Panc1 (cell line): ENCODE results near the gene RPL5. TPM values are rescaled to one million over a fixed set of nuclear protein-coding genes. Genes with fewer than 3 reads are reported as not detected.

Experiments
- ATAC-seq: fragments of 200-7000 bp; cut with Tn5 transposase; 2 replicates; pipeline ENCODE4 v1.9.1; 2020; ENCODE audit warnings: mild to moderate bottlenecking, moderate library complexity
- BruUV-seq: library from RNA; stranded (reverse); fragments of 400-500 nt; replicated peaks from 2 replicates; lab custom pipeline; 2021; lab: Mats Ljungman, UMichigan
- CTCF ChIA-PET: fragments of 300-600 bp; sonication (Branson Sonifier 250); formaldehyde crosslinking; loops from one replicate; lab custom pipeline; 2022; ENCODE audit warnings: antibody characterized with exemption; lab: Charles Lee
- POLR2A ChIA-PET: fragments of 300-600 bp; sonication (Branson Sonifier 250); formaldehyde crosslinking; loops from one replicate; lab custom pipeline; 2022; ENCODE audit warnings: antibody characterized with exemption; lab: Charles Lee
- DNase-seq: peaks from one replicate; pipeline ENCODE4 v3.0.0-alpha.2; 2010; ENCODE audit warnings: low read depth, low spot score
- H3K27ac ChIP-seq: 2 replicates; pipeline ENCODE4 v1.5.1; 2011; ENCODE audit warnings: mild to moderate bottlenecking, low read length, inconsistent platforms
- H3K27me3 ChIP-seq: fragments of 200-500 bp; sonication (Bioruptor generic); 2 replicates; pipeline ENCODE4 v1.6.0; 2014; ENCODE audit warnings: low read length, inconsistent platforms; ENCODE audit not compliant: control insufficient read depth, insufficient read depth
- H3K36me3 ChIP-seq: fragments of 200-500 bp; sonication (Bioruptor generic); 2 replicates; pipeline ENCODE4 v1.5.1; 2014; ENCODE audit warnings: inconsistent platforms, mild to moderate bottlenecking, low read length, moderate library complexity; ENCODE audit not compliant: control insufficient read depth, insufficient read depth
- H3K4me1 ChIP-seq: 2 replicates; pipeline ENCODE4 v1.5.1; 2011; ENCODE audit warnings: inconsistent platforms, mild to moderate bottlenecking, low read length, moderate library complexity; ENCODE audit not compliant: control insufficient read depth, insufficient read depth
- H3K4me3 ChIP-seq, 2 experiments: 2 replicates each; pipeline ENCODE4 v1.5.1; 2011 to 2012; ENCODE audit warnings: low read depth in 2 of 2, low read length in 2 of 2, mild to moderate bottlenecking in 2 of 2, inconsistent platforms in 1 of 2, moderate library complexity in 1 of 2
- H3K9me3 ChIP-seq: fragments of 200-500 bp; sonication (Bioruptor generic); 2 replicates; pipeline ENCODE4 v1.5.1; 2014; ENCODE audit warnings: low read depth, mild to moderate bottlenecking, inconsistent platforms, low read length, moderate library complexity; ENCODE audit not compliant: control insufficient read depth, insufficient read depth
- CTCF ChIP-seq: fragments of 450-650 bp; IDR thresholded peaks from 2 replicates; pipeline ENCODE4 v1.5.1; 2017; ENCODE audit warnings: mild to moderate bottlenecking
- POLR2AphosphoS5 ChIP-seq: IDR thresholded peaks from 2 replicates; pipeline ENCODE4 v1.6.1; 2012; ENCODE audit warnings: mild to moderate bottlenecking, low read depth, low read length, moderate library complexity
- REST ChIP-seq, 2 experiments: IDR thresholded peaks; 2 replicates each; pipeline ENCODE4 v1.6.1; 2011 to 2012; ENCODE audit warnings: low read depth in 2 of 2, control low read depth in 1 of 2, low read length in 1 of 2, mild to moderate bottlenecking in 1 of 2, moderate library complexity in 1 of 2; ENCODE audit not compliant: insufficient read depth in 1 of 2
- SIN3A ChIP-seq: IDR thresholded peaks from 2 replicates; pipeline ENCODE4 v1.6.1; 2012; ENCODE audit warnings: low read depth, mild to moderate bottlenecking, low read length, moderate library complexity, borderline replicate concordance; ENCODE audit not compliant: insufficient read depth
- TCF7L2 ChIP-seq: IDR thresholded peaks from 2 replicates; pipeline ENCODE4 v1.6.1; 2011; ENCODE audit warnings: mild to moderate bottlenecking, low read depth, low read length, inconsistent platforms
- in situ Hi-C: cut with HindIII; loops from 2 replicates; pipeline ENCODE4 v1.10.0; 2016; ENCODE audit warnings: low sequenced_read_pairs, low pct_unique_long_range_greater_than_20kb
- intact Hi-C: fragments of 100-400 bp; cut with micrococcal nuclease; formaldehyde crosslinking; loops from one replicate; pipeline ENCODE4 v1.10.0; 2022; ENCODE audit not compliant: unreplicated experiment
- total RNA-seq: library from RNA; stranded (reverse); gene quantifications from one replicate; pipeline ENCODE4 v1.2.1, GENCODE V29; 2021; ENCODE audit not compliant: unreplicated experiment

RPL5 gene
- total RNA-seq, 1 experiment from 2014 or later, result 446 TPM

- no TSS peak for BruUV-seq
- in situ Hi-C loops, result no loop called here
- ChIA-PET CTCF (no interaction called here), POLR2A (no interaction called here)
- no peak overlapping the region for H3K27ac ChIP-seq
- no peak for DNase-seq
- H3K4me3 ChIP-seq, result no peak overlapping the region
- no peak for ATAC-seq
- H3K27me3 ChIP-seq, result no peaks in the 10 kb centered on the region
- TF ChIP-seq TCF7L2 (no peak), CTCF (no peak)
- H3K9me3 ChIP-seq, result no peaks in the 10 kb centered on the region
- peaks cover 3% of the 10 kb centered on the region; the same call in 1 of the 2 replicates for H3K4me1 ChIP-seq
- intact Hi-C loops, result no loop called here
- H3K36me3 ChIP-seq, result no peaks in the 10 kb centered on the region
These were observed 23.4 kb downstream of the RPL5 start for GRCh38 chr1:92855236-92855635.

GRCh38 chr1:92857817-92858216 lies 26.0 kb downstream of the RPL5 start:
- H3K27me3 ChIP-seq, result no peaks in the 10 kb centered on the region
- in situ Hi-C loops, result no loop called here
- no peak for DNase-seq
- no peaks in the 10 kb centered on the region for H3K36me3 ChIP-seq
- CTCF ChIA-PET, result no interaction called here
- ATAC-seq, result no peak
- no peak overlapping the region for H3K27ac ChIP-seq
- POLR2A ChIA-PET, result no interaction called here
- H3K9me3 ChIP-seq, result no peaks in the 10 kb centered on the region
- no TSS peak for BruUV-seq
- no peak overlapping the region for H3K4me3 ChIP-seq
- TF ChIP-seq POLR2AphosphoS5, result no peak
- no peak for TF ChIP-seq CTCF
- TF ChIP-seq REST (IDR thresholded peaks at IDR 0.05; ENCODE audit: insufficient read depth in 1 of 2, low read depth in 2 of 2, low read length in 1 of 2), result no peak
- TF ChIP-seq TCF7L2, result no peak
- no peak for TF ChIP-seq SIN3A
- H3K4me1 ChIP-seq, result peaks cover 3% of the 10 kb centered on the region; the same call in 1 of the 2 replicates
- intact Hi-C loops, result no loop called here
